Hepatocyte (in vitro differentiated cells): ENCODE data around the gene KRT27. TPM values are rescaled to one million over a fixed set of nuclear protein-coding genes. Genes with fewer than 3 reads are reported as not detected.
"Not testable (repeated sequence)": the region's sequence is repeated elsewhere in the genome, so short reads cannot be mapped to it uniquely, and the experiment has no call there.

Source experiments
- DNase-seq: peaks from one replicate; pipeline ENCODE4 v3.0.0-alpha.2; 2016; ENCODE audit warnings: low spot score
- H2AFZ ChIP-seq: fragments of 200-600 bp; sonication (generic); 2 replicates; pipeline ENCODE4 v1.6.0; 2016; ENCODE audit warnings: antibody characterized with exemption, mild to moderate bottlenecking
- H3K27ac ChIP-seq: fragments of 200-600 bp; sonication (generic); 2 replicates; pipeline ENCODE4 v1.5.1; 2016; ENCODE audit warnings: mild to moderate bottlenecking
- H3K27me3 ChIP-seq: fragments of 200-600 bp; sonication (generic); 2 replicates; pipeline ENCODE4 v1.6.1; 2016
- H3K36me3 ChIP-seq: fragments of 200-600 bp; sonication (generic); replicated peaks from 2 replicates; pipeline ENCODE4 v1.5.1; 2016; ENCODE audit warnings: low read depth; ENCODE audit not compliant: insufficient read depth
- H3K4me1 ChIP-seq: fragments of 200-600 bp; sonication (generic); 2 replicates; pipeline ENCODE4 v1.5.1; 2016; ENCODE audit warnings: mild to moderate bottlenecking, moderate library complexity; ENCODE audit not compliant: insufficient read depth
- H3K4me2 ChIP-seq: fragments of 200-600 bp; sonication (generic); 2 replicates; pipeline ENCODE4 v1.6.0; 2016
- H3K4me3 ChIP-seq: fragments of 200-600 bp; sonication (generic); 2 replicates; pipeline ENCODE4 v1.5.1; 2016; ENCODE audit warnings: mild to moderate bottlenecking
- H3K79me2 ChIP-seq: fragments of 200-600 bp; sonication (generic); 2 replicates; pipeline ENCODE4 v1.6.0; 2017; ENCODE audit warnings: mild to moderate bottlenecking
- H3K9me2 ChIP-seq: fragments of 200-600 bp; sonication (generic); replicated peaks from 2 replicates; pipeline ENCODE4 v1.6.0; 2017; ENCODE audit warnings: mild to moderate bottlenecking; ENCODE audit not compliant: insufficient read depth
- H3K9me3 ChIP-seq: fragments of 200-600 bp; sonication (generic); 2 replicates; pipeline ENCODE4 v1.5.1; 2016; ENCODE audit warnings: low read depth, mild to moderate bottlenecking
- H4K20me1 ChIP-seq: fragments of 200-600 bp; sonication (generic); 2 replicates; pipeline ENCODE4 v1.6.0; 2016; ENCODE audit warnings: mild to moderate bottlenecking; ENCODE audit not compliant: insufficient read depth, poor library complexity, severe bottlenecking
- CTCF ChIP-seq: fragments of 200-600 bp; sonication (generic); IDR thresholded peaks from 2 replicates; pipeline ENCODE4 v1.5.1; 2016; ENCODE audit warnings: antibody characterized with exemption, mild to moderate bottlenecking; ENCODE audit not compliant: poor library complexity
- EZH2 ChIP-seq: fragments of 200-600 bp; sonication (generic); IDR thresholded peaks from 2 replicates; pipeline ENCODE4 v1.6.1; 2016; ENCODE audit warnings: antibody characterized with exemption, mild to moderate bottlenecking, borderline replicate concordance
- EZH2phosphoT487 ChIP-seq: fragments of 200-600 bp; sonication (generic); IDR thresholded peaks from one replicate; pipeline ENCODE4 v1.6.1; 2018; ENCODE audit warnings: antibody characterized with exemption, mild to moderate bottlenecking, low read depth, moderate library complexity; ENCODE audit not compliant: unreplicated experiment, severe bottlenecking
- WGBS: methylation state at CpG from one replicate; pipeline ENCODE4 v1.1.6; 2016; ENCODE audit warnings: low lambda C conversion rate; ENCODE audit errors: missing lambda C conversion rate; 5-methylcytosine and 5-hydroxymethylcytosine counted together
- polyA plus RNA-seq: library from polyadenylated mRNA; unstranded; fragments of >200 nt; fragmentation: Nextera tagmentation; extraction: Ambion mirVana; gene quantifications from 2 replicates; pipeline ENCODE4 v1.2.1, GENCODE V29; 2016
- total RNA-seq: library from RNA; depleted of rRNA; stranded (reverse); fragments of >200 nt; gene quantifications from 2 replicates; pipeline ENCODE4 v1.2.3, GENCODE V29; 2014

KRT27 gene
- total and polyA plus RNA-seq, 2 experiments from 2014 or later, result not detected

GRCh38 chr17:40751065-40751464 is 31.3 kb downstream of the KRT27 start:
- 93% methylated on average over 14 of the region's 14 CpGs for WGBS
- H3K27me3 ChIP-seq, result peaks cover 8% of the 10 kb centered on the region
- no peaks in the 10 kb centered on the region for H3K4me1 ChIP-seq
- no peak overlapping the region for H2AFZ ChIP-seq
- no peak overlapping the region for H3K4me2 ChIP-seq
- no peaks in the 10 kb centered on the region for H3K79me2 ChIP-seq
- no peak overlapping the region for H3K27ac ChIP-seq
- TF ChIP-seq EZH2phosphoT487 (no peak), CTCF (no peak), EZH2 (no peak)
- DNase-seq, result no peak
- H4K20me1 ChIP-seq, result no peaks in the 10 kb centered on the region
- H3K36me3 ChIP-seq, result no peaks in the 10 kb centered on the region
- no peaks in the 10 kb centered on the region for H3K9me2 ChIP-seq
- no peaks in the 10 kb centered on the region for H3K9me3 ChIP-seq
- no peak overlapping the region for H3K4me3 ChIP-seq

- H2AFZ ChIP-seq, result no peak overlapping the region
- H3K27me3 ChIP-seq, result peaks cover 9% of the 10 kb centered on the region
- no peak for DNase-seq
- no peaks in the 10 kb centered on the region for H3K9me2 ChIP-seq
- no peaks in the 10 kb centered on the region for H3K9me3 ChIP-seq
- no peaks in the 10 kb centered on the region for H3K36me3 ChIP-seq
- no peak overlapping the region for H3K4me2 ChIP-seq
- no peaks in the 10 kb centered on the region for H3K79me2 ChIP-seq
- H3K4me1 ChIP-seq, result no peaks in the 10 kb centered on the region
- TF ChIP-seq EZH2phosphoT487 (no peak), CTCF (no peak), EZH2 (no peak)
- H4K20me1 ChIP-seq, result no peaks in the 10 kb centered on the region
- H3K27ac ChIP-seq, result no peak overlapping the region
- H3K4me3 ChIP-seq, result no peak overlapping the region
- WGBS, result 89% methylated on average over 6 of the region's 6 CpGs
Measured at GRCh38 chr17:40750391-40750790, 32.0 kb downstream of the KRT27 start.

- not testable (repeated sequence) for H2AFZ ChIP-seq, H3K9me3 ChIP-seq, H3K27ac ChIP-seq, H4K20me1 ChIP-seq, H3K4me2 ChIP-seq, H3K36me3 ChIP-seq, H3K9me2 ChIP-seq, H3K4me1 ChIP-seq, H3K79me2 ChIP-seq, DNase-seq, H3K4me3 ChIP-seq
- WGBS, result 86% methylated on average over 1 of the region's 1 CpG
- H3K27me3 ChIP-seq, result peaks cover 11% of the 10 kb centered on the region
Measured at GRCh38 chr17:40748666-40749065, 33.7 kb downstream of the KRT27 start.

GRCh38 chr17:40738553-40738952 is 43.8 kb downstream of the KRT27 start:
- no peak overlapping the region for H3K4me3 ChIP-seq

More at GRCh38 chr17:40738553-40738952, 43.8 kb downstream of the KRT27 start:
- Histone ChIP-seq H2AFZ (no peak overlapping the region), H3K4me1 (no peaks in the 10 kb centered on the region), H3K4me2 (no peak overlapping the region), H3K9me2 (no peaks in the 10 kb centered on the region), H3K9me3 (no peaks in the 10 kb centered on the region), H3K36me3 (no peaks in the 10 kb centered on the region), H3K79me2 (no peaks in the 10 kb centered on the region), H3K27ac (no peak overlapping the region), H4K20me1 (no peaks in the 10 kb centered on the region), H3K27me3 (no peaks in the 10 kb centered on the region)
- TF ChIP-seq CTCF, result no peak
- TF ChIP-seq EZH2phosphoT487, result no peak
- TF ChIP-seq EZH2, result no peak
- DNase-seq, result no peak
- WGBS, result 59% methylated on average over 4 of the region's 4 CpGs
